Measurements from ENCODE around the gene CNNM4.

CNNM4 gene

DNA sequence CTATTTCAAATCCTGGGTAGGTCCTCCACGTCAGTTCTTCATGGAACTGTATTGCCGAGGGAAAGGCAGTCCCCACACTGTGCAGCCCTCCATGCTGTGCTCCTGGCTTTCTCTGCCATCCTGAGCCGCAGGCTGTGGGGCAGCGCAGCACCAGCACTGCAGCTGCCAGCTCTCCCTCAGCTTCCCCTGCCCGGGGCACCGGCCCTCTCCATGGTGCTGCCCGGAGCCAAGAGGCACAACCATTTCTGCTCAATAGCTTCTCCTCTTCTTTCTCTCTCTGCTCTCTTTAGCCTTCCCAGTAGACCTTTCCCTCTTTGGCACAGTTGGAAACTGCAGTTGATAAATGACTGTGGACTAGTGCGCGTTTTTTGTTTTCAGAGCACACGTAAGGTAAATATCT lies 71.0 kb downstream of the CNNM4 start:
- no peak for DNase-seq (ENCODE audit: low read depth)
- TF ChIP-seq, protein P1, sequence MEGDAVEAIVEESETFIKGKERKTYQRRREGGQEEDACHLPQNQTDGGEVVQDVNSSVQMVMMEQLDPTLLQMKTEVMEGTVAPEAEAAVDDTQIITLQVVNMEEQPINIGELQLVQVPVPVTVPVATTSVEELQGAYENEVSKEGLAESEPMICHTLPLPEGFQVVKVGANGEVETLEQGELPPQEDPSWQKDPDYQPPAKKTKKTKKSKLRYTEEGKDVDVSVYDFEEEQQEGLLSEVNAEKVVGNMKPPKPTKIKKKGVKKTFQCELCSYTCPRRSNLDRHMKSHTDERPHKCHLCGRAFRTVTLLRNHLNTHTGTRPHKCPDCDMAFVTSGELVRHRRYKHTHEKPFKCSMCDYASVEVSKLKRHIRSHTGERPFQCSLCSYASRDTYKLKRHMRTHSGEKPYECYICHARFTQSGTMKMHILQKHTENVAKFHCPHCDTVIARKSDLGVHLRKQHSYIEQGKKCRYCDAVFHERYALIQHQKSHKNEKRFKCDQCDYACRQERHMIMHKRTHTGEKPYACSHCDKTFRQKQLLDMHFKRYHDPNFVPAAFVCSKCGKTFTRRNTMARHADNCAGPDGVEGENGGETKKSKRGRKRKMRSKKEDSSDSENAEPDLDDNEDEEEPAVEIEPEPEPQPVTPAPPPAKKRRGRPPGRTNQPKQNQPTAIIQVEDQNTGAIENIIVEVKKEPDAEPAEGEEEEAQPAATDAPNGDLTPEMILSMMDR (IDR thresholded peaks at IDR 0.05; ENCODE audit: control insufficient read depth, extremely low read depth, insufficient read depth) = no peak
- H3K4me3 ChIP-seq (ENCODE audit: low read depth, low read length) = no peak overlapping the region

DNA sequence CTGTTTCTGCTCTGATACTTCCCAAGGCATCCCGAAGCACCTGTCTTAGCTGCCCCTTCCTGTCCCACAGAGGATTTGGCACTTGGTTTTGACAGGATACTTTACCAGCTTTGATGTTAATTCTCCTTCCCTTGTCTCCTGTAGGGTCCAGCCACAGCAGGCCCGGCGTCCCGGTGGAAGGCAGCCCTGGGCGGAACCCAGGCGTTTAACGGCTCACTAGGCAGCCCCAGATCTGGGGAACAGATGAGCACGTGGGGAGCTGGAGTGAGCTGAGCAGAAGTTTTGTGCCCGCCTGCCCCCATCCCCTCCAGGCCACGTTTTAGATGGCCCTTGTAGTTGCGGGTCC lies 71.7 kb downstream of the CNNM4 start:
- no peak overlapping the region for H3K4me3 ChIP-seq (ENCODE audit: low read depth, low read length)
- DNase-seq (ENCODE audit: low read depth) = no peak
- TF ChIP-seq, protein P1 (IDR thresholded peaks at IDR 0.05; ENCODE audit: control insufficient read depth, extremely low read depth, insufficient read depth) = no peak

DNA sequence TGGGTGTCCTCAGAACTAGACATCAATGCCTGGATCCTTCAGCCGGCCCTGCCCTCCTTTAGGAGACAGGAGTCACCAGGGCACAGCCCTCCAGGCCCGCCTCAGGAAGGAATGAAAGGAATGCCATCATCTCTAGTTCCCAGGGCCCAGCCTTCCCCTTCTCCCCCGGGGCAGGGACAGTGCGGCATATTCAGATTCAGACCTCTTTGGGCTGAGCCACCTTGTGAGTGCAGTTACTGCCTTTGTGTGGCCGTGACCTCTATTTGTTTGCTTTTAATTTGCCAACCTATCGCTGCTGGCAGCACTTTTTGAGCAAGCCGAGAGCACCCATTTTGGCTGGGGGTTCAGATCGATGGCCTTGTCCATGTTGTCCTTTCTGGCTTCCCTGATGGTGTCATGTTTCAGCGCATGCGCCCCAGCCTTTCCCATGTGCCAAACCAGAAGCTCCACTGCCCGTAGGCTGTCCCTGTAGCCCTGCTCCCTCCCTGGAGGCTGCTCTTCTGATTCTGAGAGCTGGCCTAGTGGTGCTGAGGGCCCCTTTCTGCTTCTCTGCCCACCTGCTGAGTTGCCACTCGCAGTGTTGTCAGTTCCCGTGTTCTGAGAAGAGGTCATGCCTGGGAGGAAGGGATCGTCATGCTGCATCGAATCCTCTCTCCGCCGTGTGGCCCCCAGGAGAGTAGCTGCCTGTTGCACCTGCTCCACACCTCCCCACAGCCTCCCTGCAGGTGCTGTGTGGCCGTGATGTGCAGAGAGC lies 72.2 kb downstream of the CNNM4 start:
- peak; percentile 77 for DNase-seq (ENCODE audit: low read depth)
- TF ChIP-seq, protein P1 (IDR thresholded peaks at IDR 0.05; ENCODE audit: control insufficient read depth, extremely low read depth, insufficient read depth) = no peak
- H3K4me3 ChIP-seq (ENCODE audit: low read depth, low read length) = no peak overlapping the region

DNA sequence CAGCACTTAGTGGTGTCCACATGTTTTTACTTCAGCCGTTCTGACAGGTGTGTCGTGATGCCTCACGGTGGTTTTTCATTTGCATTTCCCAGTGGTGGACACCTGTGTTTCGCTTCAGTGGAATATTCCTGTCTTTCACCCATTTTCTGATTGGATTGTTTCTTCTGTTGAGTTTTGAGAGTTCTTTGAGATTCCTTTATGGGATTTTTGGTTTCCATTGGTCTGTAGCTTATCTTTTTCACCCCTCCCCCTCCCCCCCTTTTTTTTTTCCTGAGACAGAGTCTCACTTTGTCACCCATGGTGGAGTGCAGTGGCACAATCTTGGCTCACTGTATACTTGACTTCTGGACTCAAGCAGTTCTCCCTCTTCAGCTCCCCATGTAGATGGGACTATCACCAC lies 75.1 kb downstream of the CNNM4 start:
- TF ChIP-seq, protein P1 (IDR thresholded peaks at IDR 0.05; ENCODE audit: control insufficient read depth, extremely low read depth, insufficient read depth) = no peak
- no peak overlapping the region for H3K4me3 ChIP-seq (ENCODE audit: low read depth, low read length)
- no peak for DNase-seq (ENCODE audit: low read depth)

DNA sequence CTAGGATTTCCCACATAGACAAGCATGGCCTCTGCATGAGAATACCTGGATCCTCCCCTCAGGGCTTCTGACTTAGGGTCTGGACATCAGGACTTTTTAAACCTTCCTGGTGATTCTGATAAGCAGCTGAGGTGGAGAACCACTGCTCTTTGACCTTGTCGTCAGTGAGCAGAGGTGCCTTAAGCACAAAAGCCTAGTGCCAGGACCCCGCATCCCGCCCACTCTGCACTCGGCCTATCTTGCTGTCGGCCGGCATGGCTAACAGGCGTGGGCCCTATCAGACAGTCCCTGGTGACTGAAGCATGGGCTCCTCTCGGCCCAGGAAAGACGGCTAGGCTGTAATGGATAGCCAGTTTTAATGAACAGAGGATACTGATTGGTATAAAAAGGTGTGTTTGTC lies 76.9 kb downstream of the CNNM4 start:
- DNase-seq (ENCODE audit: low read depth) = no peak
- TF ChIP-seq, protein P1 (IDR thresholded peaks at IDR 0.05; ENCODE audit: control insufficient read depth, extremely low read depth, insufficient read depth) = no peak
- H3K4me3 ChIP-seq (ENCODE audit: low read depth, low read length) = no peak overlapping the region

DNA sequence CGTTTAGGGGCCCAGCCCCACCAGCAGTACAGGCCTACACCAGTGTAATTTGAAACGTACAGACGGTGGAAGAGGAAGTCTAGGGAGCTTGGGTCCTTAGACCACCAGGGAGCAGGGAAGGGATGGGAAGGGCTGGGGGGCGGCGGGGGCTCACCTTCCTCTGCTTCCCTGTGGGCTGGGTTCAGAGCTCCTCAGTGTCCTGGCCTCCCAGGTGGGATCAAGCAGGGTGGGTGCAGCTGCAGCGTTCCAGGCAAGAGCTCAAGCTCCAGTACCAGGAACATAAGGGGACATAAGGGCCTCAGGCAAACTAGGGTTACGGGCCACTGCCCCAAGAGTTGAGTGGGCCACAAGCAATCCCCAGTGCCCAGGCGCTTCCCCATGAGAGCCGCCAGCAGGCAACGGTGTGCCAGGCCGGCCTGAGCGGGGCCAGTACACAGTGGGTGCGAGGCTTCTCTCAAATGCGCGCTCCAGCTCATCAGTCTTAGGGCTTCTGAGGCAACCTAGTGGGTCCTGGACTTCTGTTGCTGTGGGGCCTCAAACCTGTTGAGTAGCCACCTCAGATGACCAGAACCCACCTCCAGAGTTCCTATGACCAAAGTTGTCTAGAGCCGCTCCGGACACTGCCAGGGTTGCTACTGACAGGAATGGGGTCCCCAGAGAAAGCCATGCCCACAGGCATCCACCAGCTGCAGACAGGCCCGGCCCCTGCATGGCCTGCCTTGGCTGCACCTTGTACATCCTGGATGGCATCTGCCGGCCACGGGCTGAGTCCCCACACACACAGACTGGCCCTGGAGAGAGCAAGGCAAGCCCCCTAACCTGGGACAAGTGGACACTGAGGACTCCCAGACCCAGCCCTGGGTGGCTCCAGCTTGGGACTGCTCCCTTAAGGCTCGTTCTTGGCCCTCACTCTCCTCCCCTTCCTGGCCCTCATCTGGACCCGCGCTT lies 77.9 kb downstream of the CNNM4 start:
- TF ChIP-seq, protein P1 (IDR thresholded peaks at IDR 0.05; ENCODE audit: control insufficient read depth, extremely low read depth, insufficient read depth) = no peak

More for the DNA sequence above, 77.9 kb downstream of the CNNM4 start:
- DNase-seq (ENCODE audit: low read depth) = no peak
- no peak overlapping the region for H3K4me3 ChIP-seq (ENCODE audit: low read depth, low read length)
